K562 (cell line): ENCODE data around the gene KPTN. TPM values are rescaled to one million over a fixed set of nuclear protein-coding genes. Genes with fewer than 3 reads are reported as not detected.

ENCODE experiments used
- ATAC-seq: fragments of 200-7000 bp; cut with Tn5 transposase; 3 replicates; pipeline ENCODE4 v1.9.1; 2020; ENCODE audit warnings: moderate library complexity
- BruUV-seq: library from RNA; stranded (reverse); fragments of 400-500 nt; replicated peaks from 2 replicates; lab custom pipeline; 2021; lab: Mats Ljungman, UMichigan
- CTCF ChIA-PET: fragments of 300-600 bp; formaldehyde crosslinking; extraction: SDS; loops from one replicate; lab custom pipeline; 2021; ENCODE audit warnings: low intra/inter-chr PET ratio; lab: Yijun Ruan, JAX
- POLR2A ChIA-PET: fragments of 300-600, 350-650 bp; sonication (Branson Sonifier 250); formaldehyde crosslinking; extraction: SDS; loops from one replicate; lab custom pipeline; 2021; ENCODE audit warnings: antibody characterized with exemption, inconsistent platforms; lab: Yijun Ruan, JAX
- DNase-seq, 4 experiments: peaks; one replicate each; pipeline versions ENCODE4 v3.0.0 to v3.0.0-alpha.2; 2011 to 2018; ENCODE audit warnings: low spot score in 3 of 4, mixed read lengths in 3 of 4; ENCODE audit errors: extremely low read depth in 1 of 4
- FAIRE-seq: peaks from 2 replicates; lab custom pipeline; 2011; peaks lifted over from hg19 to GRCh38; lab: Jason Lieb, UNC
- H2AFZ ChIP-seq: 2 replicates; pipeline ENCODE4 v1.6.0; 2011; ENCODE audit warnings: low read depth, low read length, control low read depth, inconsistent platforms
- H3K27ac ChIP-seq: fragments of 200-600 bp; 3 replicates; pipeline ENCODE4 v1.8.0; 2011; ENCODE audit warnings: low read depth, mild to moderate bottlenecking, control low read depth, inconsistent platforms, low read length, moderate library complexity, mixed read lengths; ENCODE audit errors: extremely low read depth
- H3K27me3 ChIP-seq, 2 experiments: fragments of 300-600 bp in 1 of 2; 2 replicates in 1 of 2; 3 replicates in 1 of 2; pipeline versions ENCODE4 v1.6.0 to v1.8.0; 2011; ENCODE audit warnings: inconsistent platforms in 2 of 2, low read length in 2 of 2, mild to moderate bottlenecking in 1 of 2, mixed read lengths in 1 of 2, moderate library complexity in 1 of 2; ENCODE audit not compliant: control insufficient read depth in 2 of 2, insufficient read depth in 2 of 2
- H3K36me3 ChIP-seq: fragments of 300-600 bp; 3 replicates; pipeline ENCODE4 v1.8.0; 2011; ENCODE audit warnings: mild to moderate bottlenecking, low read length, inconsistent platforms; ENCODE audit not compliant: control insufficient read depth, insufficient read depth
- H3K4me1 ChIP-seq, 2 experiments: fragments of 200-600 bp in 1 of 2; replicated peaks in 1 of 2; 2 replicates in 1 of 2; 3 replicates in 1 of 2; pipeline versions ENCODE4 v1.5.1 to v1.8.0; 2011; ENCODE audit warnings: inconsistent platforms in 2 of 2, low read length in 2 of 2, mild to moderate bottlenecking in 1 of 2, mixed read lengths in 1 of 2, moderate library complexity in 1 of 2; ENCODE audit not compliant: control insufficient read depth in 2 of 2, insufficient read depth in 2 of 2
- H3K4me2 ChIP-seq: 2 replicates; pipeline ENCODE4 v1.6.1; 2011; ENCODE audit warnings: low read length, control low read depth, inconsistent platforms, mixed read lengths; ENCODE audit not compliant: insufficient read depth
- H3K4me3 ChIP-seq: fragments of 200-600 bp; sonication (generic), shearing (Covaris generic); 2 replicates; pipeline ENCODE4 v1.5.1; 2016; ENCODE audit warnings: control low read depth, inconsistent platforms
- H3K79me2 ChIP-seq: fragments of 200-600 bp; 3 replicates; pipeline ENCODE4 v1.8.0; 2011; ENCODE audit warnings: low read length, inconsistent platforms; ENCODE audit not compliant: control insufficient read depth, insufficient read depth
- H3K9ac ChIP-seq, 2 experiments: 2 replicates each; pipeline versions ENCODE4 v1.6.0 to v1.6.1; 2011; ENCODE audit warnings: low read depth in 2 of 2, low read length in 2 of 2, control low read depth in 1 of 2, inconsistent platforms in 1 of 2, mild to moderate bottlenecking in 1 of 2, mixed read lengths in 1 of 2; ENCODE audit not compliant: insufficient read depth in 1 of 2
- H3K9me1 ChIP-seq: one replicate; pipeline ENCODE4 v1.6.0; 2011; ENCODE audit warnings: inconsistent platforms, mild to moderate bottlenecking, low read length, moderate library complexity; ENCODE audit not compliant: control insufficient read depth, insufficient read depth
- H3K9me3 ChIP-seq: replicated peaks from 2 replicates; pipeline ENCODE4 v1.5.1; 2011; ENCODE audit warnings: low read depth, low read length, inconsistent platforms; ENCODE audit not compliant: control insufficient read depth, insufficient read depth
- H4K20me1 ChIP-seq: replicated peaks from 2 replicates; pipeline ENCODE4 v1.6.1; 2011; ENCODE audit warnings: low read length, inconsistent platforms, mixed read lengths; ENCODE audit not compliant: control insufficient read depth, insufficient read depth
- C11orf30 ChIP-seq: fragments of 450-650 bp; IDR thresholded peaks from 2 replicates; pipeline ENCODE4 v1.6.1; 2016; ENCODE audit warnings: low read depth, mild to moderate bottlenecking
- EZH2 ChIP-seq: IDR thresholded peaks from 2 replicates; pipeline ENCODE4 v1.6.1; 2012; ENCODE audit warnings: low read depth, mild to moderate bottlenecking, inconsistent platforms, low read length, borderline replicate concordance
- HMBOX1 ChIP-seq: sonication (generic); IDR thresholded peaks from 2 replicates; pipeline ENCODE4 v1.6.1; 2016
- MCM3 ChIP-seq: fragments of 450-650 bp; IDR thresholded peaks from 2 replicates; pipeline ENCODE4 v1.6.1; 2016
- NFIX ChIP-seq: fragments of 250-450 bp; sonication (Bioruptor Pico); IDR thresholded peaks from 2 replicates; pipeline ENCODE4 v1.4.0; 2020; ENCODE audit warnings: low read depth, mild to moderate bottlenecking, moderate library complexity
- RBM15 ChIP-seq: fragments of 200-400 bp; formaldehyde crosslinking; IDR thresholded peaks from 2 replicates; pipeline ENCODE4 v1.6.1; 2018; ENCODE audit warnings: mild to moderate bottlenecking, low read length, moderate library complexity; ENCODE audit not compliant: insufficient read depth
- RBM39 ChIP-seq: fragments of 200-400 bp; formaldehyde crosslinking; optimal IDR thresholded peaks from 2 replicates; pipeline ENCODE3; 2018; ENCODE audit warnings: low read depth, low read length
- RFX5 ChIP-seq: IDR thresholded peaks from 2 replicates; pipeline ENCODE4 v1.6.1; 2011; ENCODE audit warnings: low read depth, mild to moderate bottlenecking, improper control_type of control experiment, low read length
- RUNX1 ChIP-seq: sonication (generic); IDR thresholded peaks from 2 replicates; pipeline ENCODE4 v1.6.1; 2016; ENCODE audit warnings: antibody characterized with exemption, low read depth
- XRCC4 ChIP-seq: IDR thresholded peaks from one replicate; pipeline ENCODE4 v1.6.1; 2011; ENCODE audit not compliant: insufficient read depth, insufficient read length; ENCODE audit errors: extremely low read depth
- ZBTB17 ChIP-seq: fragments of 450-650 bp; formaldehyde crosslinking; IDR thresholded peaks from 2 replicates; pipeline ENCODE4 v1.4.0; 2020; ENCODE audit warnings: mild to moderate bottlenecking
- ZFP36 ChIP-seq: fragments of 150-350 bp; IDR thresholded peaks from 2 replicates; pipeline ENCODE4 v1.6.1; 2018; ENCODE audit warnings: low read length, low read depth; ENCODE audit not compliant: partially characterized antibody
- WGBS: fragments of 100-300 bp; shearing (Covaris generic); methylation state at CpG from one replicate; pipeline ENCODE4 v1.1.6; 2016; ENCODE audit warnings: low coverage, mixed read lengths; ENCODE audit not compliant: insufficient coverage; ENCODE audit errors: missing lambda C conversion rate; 5-methylcytosine and 5-hydroxymethylcytosine counted together
- in situ Hi-C: fragments of 300-500 bp; cut with MboI; formaldehyde crosslinking; loops from 4 replicates; pipeline ENCODE4 v1.15.0; 2018; ENCODE audit warnings: inconsistent platforms, mixed read lengths
- intact Hi-C: fragments of 100-400 bp; cut with micrococcal nuclease; formaldehyde crosslinking; loops from 2 replicates; pipeline ENCODE4 v1.14.2; 2022
- polyA plus RNA-seq, 8 experiments: library from polyadenylated mRNA; depleted of rRNA in 4 of 8; stranded (reverse) in 5 of 8; unstranded in 3 of 8; fragments of >200 nt; fragmentation: Nextera tagmentation in 2 of 8; fragmentation: Illumina TruSeq in 1 of 8; extraction: Ambion mirVana in 2 of 8; extraction: Trizol in 1 of 8; gene quantifications; 2 replicates each; pipeline versions ENCODE4 v1.2.1 to v1.2.3, GENCODE V29; 2011 to 2014; ENCODE audit warnings: inconsistent platforms in 1 of 8, missing spikeins in 1 of 8
- total RNA-seq, 7 experiments: library from RNA; depleted of rRNA in 6 of 7; stranded (reverse); fragments of >200 nt in 6 of 7; fragmentation: Illumina TruSeq in 2 of 7; extraction: Trizol in 2 of 7; gene quantifications; 2 replicates each; pipeline versions ENCODE4 v1.2.1 to v1.2.3, GENCODE V29; 2011 to 2021; ENCODE audit warnings: low replicate concordance in 1 of 7
- TF ChIP-seq, protein P1 (sequence below): fragments of 450-650 bp; IDR thresholded peaks from 2 replicates; pipeline ENCODE4 v1.6.1; 2016; ENCODE audit warnings: low read depth, mild to moderate bottlenecking, moderate library complexity
- TF ChIP-seq, protein P2 (sequence below): fragments of 450-650 bp; IDR thresholded peaks from 2 replicates; pipeline ENCODE4 v1.7.1; 2018; ENCODE audit warnings: mild to moderate bottlenecking, low read depth; ENCODE audit not compliant: partially characterized antibody
- TF ChIP-seq, protein P3 (sequence below): fragments of 200-400 bp; formaldehyde crosslinking; IDR thresholded peaks from 2 replicates; pipeline ENCODE4 v1.6.1; 2017; ENCODE audit warnings: mild to moderate bottlenecking, low read depth, low read length, moderate library complexity

The KPTN gene
- total and polyA plus RNA-seq, 9 of the 15 experiments (the other 6 are each of a cell fraction or from before 2014, with no cell fraction given), result 0.56 to 18.2 (median 8.5) TPM

DNA sequence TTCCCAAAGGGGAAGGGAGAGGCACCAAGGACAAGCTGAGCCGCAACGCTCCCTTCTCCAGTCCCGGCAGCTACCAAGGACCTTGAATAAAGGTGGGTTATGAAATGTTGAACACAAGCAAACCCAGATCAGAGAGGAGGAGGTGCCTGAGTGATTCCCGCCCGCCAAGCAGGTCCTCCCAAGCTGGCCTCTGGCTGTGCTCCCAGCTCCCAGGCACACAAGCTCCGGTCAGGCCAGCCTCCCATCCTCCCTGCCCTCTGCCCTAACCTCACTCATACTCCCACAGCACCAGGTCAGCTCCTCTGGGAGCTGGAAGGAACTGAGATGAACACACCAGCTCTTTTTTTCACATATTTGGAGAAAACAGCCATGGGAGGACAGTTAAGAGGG lies 27.1 kb upstream of the KPTN start (continued):
- no peak for TF ChIP-seq ZFP36
- TF ChIP-seq EZH2, result no peak
- TF ChIP-seq NFIX (CRISPR knock-in tag), result no peak
- TF ChIP-seq RUNX1, result no peak

GRCh38 chr19:47510516-47511127 lies 26.6 kb upstream of the KPTN start:
- H3K27me3 ChIP-seq, result no peaks in the 10 kb centered on the region
- H3K9me1 ChIP-seq, result no peaks in the 10 kb centered on the region
- peaks cover 16 to 56% of the 10 kb centered on the region in 2 experiments for H3K4me1 ChIP-seq
- H4K20me1 ChIP-seq, result peaks cover 11% of the 10 kb centered on the region
- peak overlapping the region in 1 of 2 experiments; percentile 31; a peak in 1 of 4 replicates for H3K9ac ChIP-seq
- no peak for ATAC-seq
- no peak overlapping the region for H3K4me2 ChIP-seq
- H3K27ac ChIP-seq, result no peak overlapping the region
- WGBS, result 82% methylated on average over 12 of the region's 12 CpGs
- peaks cover 39% of the 10 kb centered on the region; the same call in 2 of the 3 replicates for H3K36me3 ChIP-seq
- DNase-seq, result no peak
- H3K79me2 ChIP-seq, result peaks cover 82% of the 10 kb centered on the region
- no TSS peak for BruUV-seq
- CTCF ChIA-PET, result no interaction called here
- H3K9me3 ChIP-seq, result no peaks in the 10 kb centered on the region
- intact Hi-C loops (no loop called here), in situ Hi-C loops (no loop called here)
- FAIRE-seq, result no peak
- no peak overlapping the region for H2AFZ ChIP-seq
- POLR2A ChIA-PET, result interaction anchor here (0.5 to 1.3 kb wide), 5 partner anchors 9 to 235 kb away, joined by 3 to 5 read pairs (median 3); partner anchors contain the start of gene NOP53
- H3K4me3 ChIP-seq, result no peak overlapping the region
- TF ChIP-seq C11orf30 (no peak), RBM39 (no peak), HMBOX1 (no peak), RFX5 (no peak), MCM3 (no peak), XRCC4 (no peak), RBM15 (no peak), ZBTB17 (CRISPR knock-in tag) (no peak)
- TF ChIP-seq, protein P1, sequence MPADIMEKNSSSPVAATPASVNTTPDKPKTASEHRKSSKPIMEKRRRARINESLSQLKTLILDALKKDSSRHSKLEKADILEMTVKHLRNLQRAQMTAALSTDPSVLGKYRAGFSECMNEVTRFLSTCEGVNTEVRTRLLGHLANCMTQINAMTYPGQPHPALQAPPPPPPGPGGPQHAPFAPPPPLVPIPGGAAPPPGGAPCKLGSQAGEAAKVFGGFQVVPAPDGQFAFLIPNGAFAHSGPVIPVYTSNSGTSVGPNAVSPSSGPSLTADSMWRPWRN, result no peak
- TF ChIP-seq, protein P2, sequence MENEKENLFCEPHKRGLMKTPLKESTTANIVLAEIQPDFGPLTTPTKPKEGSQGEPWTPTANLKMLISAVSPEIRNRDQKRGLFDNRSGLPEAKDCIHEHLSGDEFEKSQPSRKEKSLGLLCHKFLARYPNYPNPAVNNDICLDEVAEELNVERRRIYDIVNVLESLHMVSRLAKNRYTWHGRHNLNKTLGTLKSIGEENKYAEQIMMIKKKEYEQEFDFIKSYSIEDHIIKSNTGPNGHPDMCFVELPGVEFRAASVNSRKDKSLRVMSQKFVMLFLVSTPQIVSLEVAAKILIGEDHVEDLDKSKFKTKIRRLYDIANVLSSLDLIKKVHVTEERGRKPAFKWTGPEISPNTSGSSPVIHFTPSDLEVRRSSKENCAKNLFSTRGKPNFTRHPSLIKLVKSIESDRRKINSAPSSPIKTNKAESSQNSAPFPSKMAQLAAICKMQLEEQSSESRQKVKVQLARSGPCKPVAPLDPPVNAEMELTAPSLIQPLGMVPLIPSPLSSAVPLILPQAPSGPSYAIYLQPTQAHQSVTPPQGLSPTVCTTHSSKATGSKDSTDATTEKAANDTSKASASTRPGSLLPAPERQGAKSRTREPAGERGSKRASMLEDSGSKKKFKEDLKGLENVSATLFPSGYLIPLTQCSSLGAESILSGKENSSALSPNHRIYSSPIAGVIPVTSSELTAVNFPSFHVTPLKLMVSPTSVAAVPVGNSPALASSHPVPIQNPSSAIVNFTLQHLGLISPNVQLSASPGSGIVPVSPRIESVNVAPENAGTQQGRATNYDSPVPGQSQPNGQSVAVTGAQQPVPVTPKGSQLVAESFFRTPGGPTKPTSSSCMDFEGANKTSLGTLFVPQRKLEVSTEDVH, result no peak
- TF ChIP-seq, protein P3, sequence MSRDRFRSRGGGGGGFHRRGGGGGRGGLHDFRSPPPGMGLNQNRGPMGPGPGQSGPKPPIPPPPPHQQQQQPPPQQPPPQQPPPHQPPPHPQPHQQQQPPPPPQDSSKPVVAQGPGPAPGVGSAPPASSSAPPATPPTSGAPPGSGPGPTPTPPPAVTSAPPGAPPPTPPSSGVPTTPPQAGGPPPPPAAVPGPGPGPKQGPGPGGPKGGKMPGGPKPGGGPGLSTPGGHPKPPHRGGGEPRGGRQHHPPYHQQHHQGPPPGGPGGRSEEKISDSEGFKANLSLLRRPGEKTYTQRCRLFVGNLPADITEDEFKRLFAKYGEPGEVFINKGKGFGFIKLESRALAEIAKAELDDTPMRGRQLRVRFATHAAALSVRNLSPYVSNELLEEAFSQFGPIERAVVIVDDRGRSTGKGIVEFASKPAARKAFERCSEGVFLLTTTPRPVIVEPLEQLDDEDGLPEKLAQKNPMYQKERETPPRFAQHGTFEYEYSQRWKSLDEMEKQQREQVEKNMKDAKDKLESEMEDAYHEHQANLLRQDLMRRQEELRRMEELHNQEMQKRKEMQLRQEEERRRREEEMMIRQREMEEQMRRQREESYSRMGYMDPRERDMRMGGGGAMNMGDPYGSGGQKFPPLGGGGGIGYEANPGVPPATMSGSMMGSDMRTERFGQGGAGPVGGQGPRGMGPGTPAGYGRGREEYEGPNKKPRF, result no peak
